ENCODE measurements around the gene ITPR3. TPM values are rescaled to one million over a fixed set of nuclear protein-coding genes. Genes with fewer than 3 reads are reported as not detected.

ITPR3 gene
- total and polyA plus RNA-seq, 3 donors from 2014 or later: 58.2 to 146 (median 80.3) TPM

GRCh38 chr6:33683051-33683571, 62.0 kb downstream of the ITPR3 start:
- 74 to 92% methylated on average over 4 to 15 of the region's 15 CpGs for WGBS, 2 donors
- DNase-seq: peak; percentile 67
- no peaks in the 10 kb centered on the region for H3K36me3 ChIP-seq (ENCODE audit: low read depth, missing control alignments)

GRCh38 chr6:33683576-33684427, 62.7 kb downstream of the ITPR3 start:
- 57 to 58% methylated on average over 6 to 19 of the region's 19 CpGs for WGBS, 2 donors
- no peaks in the 10 kb centered on the region for H3K36me3 ChIP-seq (ENCODE audit: low read depth, missing control alignments)
- H3K27me3 ChIP-seq: no peaks in the 10 kb centered on the region
- H3K4me3 ChIP-seq: no peak overlapping the region
- peaks cover 17% of the 10 kb centered on the region for H3K4me1 ChIP-seq
- peak overlapping the region in 1 of 2 donors; percentile 50 for H3K27ac ChIP-seq
- TF ChIP-seq CTCF (IDR thresholded peaks at IDR 0.05) (no peak), POLR2A (IDR thresholded peaks at IDR 0.05) (no peak)
- intact Hi-C loops (cut with DNase I; ENCODE audit: low total_unique reads): no loop called here
- no peaks in the 10 kb centered on the region for H3K9me3 ChIP-seq
- peak; percentile 90 for DNase-seq

More at GRCh38 chr6:33683051-33683571, 62.0 kb downstream of the ITPR3 start:
- Histone ChIP-seq H3K27me3 (no peaks in the 10 kb centered on the region), H3K4me1 (peaks cover 17% of the 10 kb centered on the region), H3K27ac (peak overlapping the region in 1 of 2 donors; percentile 50), H3K4me3 (no peak overlapping the region), H3K9me3 (no peaks in the 10 kb centered on the region)
- TF ChIP-seq CTCF (IDR thresholded peaks at IDR 0.05): no peak
- intact Hi-C loops (cut with DNase I; ENCODE audit: low total_unique reads): no loop called here

GRCh38 chr6:33684428-33684896, 63.3 kb downstream of the ITPR3 start:
- 80 to 89% methylated on average over 16 of the region's 16 CpGs for WGBS, 2 donors
- intact Hi-C loops (cut with DNase I; ENCODE audit: low total_unique reads): no loop called here
- no peak overlapping the region for H3K4me3 ChIP-seq
- no peaks in the 10 kb centered on the region for H3K27me3 ChIP-seq
- no peaks in the 10 kb centered on the region for H3K9me3 ChIP-seq
- DNase-seq: no peak
- H3K27ac ChIP-seq: peak overlapping the region in 1 of 2 donors; percentile 37
- TF ChIP-seq POLR2A (IDR thresholded peaks at IDR 0.05) (no peak), CTCF (IDR thresholded peaks at IDR 0.05) (no peak)
- peaks cover 17% of the 10 kb centered on the region for H3K4me1 ChIP-seq
- no peaks in the 10 kb centered on the region for H3K36me3 ChIP-seq (ENCODE audit: low read depth, missing control alignments)

GRCh38 chr6:33684983-33685382, 63.9 kb downstream of the ITPR3 start:
- H3K4me3 ChIP-seq: no peak overlapping the region
- no peaks in the 10 kb centered on the region for H3K36me3 ChIP-seq (ENCODE audit: low read depth, missing control alignments)
- WGBS, 2 donors: 93 to 95% methylated on average over 7 of the region's 7 CpGs
- no peak for TF ChIP-seq POLR2A (IDR thresholded peaks at IDR 0.05)
- DNase-seq: no peak
- H3K27ac ChIP-seq: no peak overlapping the region
- H3K9me3 ChIP-seq: no peaks in the 10 kb centered on the region
- intact Hi-C loops (cut with DNase I; ENCODE audit: low total_unique reads): loop anchor here (5.0 kb wide), 1 partner anchor 93 kb away; no protein-coding TSS in a partner anchor
- H3K4me1 ChIP-seq: peaks cover 17% of the 10 kb centered on the region
- no peaks in the 10 kb centered on the region for H3K27me3 ChIP-seq

- no peaks in the 10 kb centered on the region for H3K9me3 ChIP-seq
- DNase-seq: no peak
- H3K4me3 ChIP-seq: no peak overlapping the region
- no peaks in the 10 kb centered on the region for H3K36me3 ChIP-seq (ENCODE audit: low read depth, missing control alignments)
- TF ChIP-seq CTCF (IDR thresholded peaks at IDR 0.05) (no peak), POLR2A (IDR thresholded peaks at IDR 0.05) (no peak)
- no peak overlapping the region for H3K27ac ChIP-seq
- 90% methylated on average over 19 to 38 of the region's 38 CpGs for WGBS, 2 donors
- H3K4me1 ChIP-seq: peaks cover 17% of the 10 kb centered on the region
- intact Hi-C loops (cut with DNase I; ENCODE audit: low total_unique reads): loop anchor here (5.0 kb wide), 1 partner anchor 93 kb away; no protein-coding TSS in a partner anchor
- H3K27me3 ChIP-seq: no peaks in the 10 kb centered on the region
Observed at GRCh38 chr6:33685411-33686224, 64.5 kb downstream of the ITPR3 start.
